HG03139 (cell line): ENCODE measurements around the gene RTL5.

ENCODE experiments used
- ATAC-seq: cut with Tn5 transposase; IDR thresholded peaks from one replicate; pipeline ENCODE4 v1.9.1; 2021; ENCODE audit not compliant: unreplicated experiment

Gene RTL5

DNA sequence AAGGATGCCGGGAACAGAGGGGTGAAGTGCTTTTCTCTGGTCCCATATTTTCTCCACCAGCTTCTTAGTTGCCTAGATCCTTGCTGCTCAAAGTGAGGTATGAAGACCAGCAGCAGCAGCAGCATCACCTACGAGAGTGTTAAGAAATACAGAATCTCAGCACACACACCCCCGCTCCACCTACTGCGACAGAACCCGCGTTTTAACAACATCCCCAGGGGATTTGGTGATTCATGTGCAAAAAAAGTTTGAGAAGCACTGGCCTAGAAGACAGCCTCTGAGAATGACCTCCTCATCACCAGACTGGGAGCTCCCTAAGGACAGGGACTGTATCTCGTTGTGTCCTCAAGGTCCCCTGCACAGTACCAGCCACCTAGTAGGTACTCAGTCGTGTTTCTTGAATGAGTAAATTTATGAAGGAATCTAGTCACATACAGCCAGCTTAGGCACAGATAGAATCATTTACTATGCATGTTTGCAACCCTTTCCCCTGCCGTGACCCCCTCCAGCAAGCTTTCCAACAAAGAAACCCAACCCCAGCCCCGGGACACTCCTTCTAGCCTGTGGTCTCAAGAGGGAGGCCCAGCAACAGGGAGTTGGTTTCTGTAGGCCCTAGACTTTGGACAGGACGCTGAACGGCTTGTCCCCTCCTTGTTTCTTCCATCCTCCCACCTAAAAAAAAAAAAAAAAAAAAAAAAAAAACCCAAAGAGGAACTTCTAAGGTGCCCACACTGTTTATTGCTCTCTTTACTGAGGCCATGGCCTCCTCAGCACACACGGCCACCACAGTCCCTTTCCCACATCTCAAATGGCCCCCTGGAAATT, 21.5 kb downstream of the RTL5 start:
- no peak for ATAC-seq

GRCh38 chrX:72108666-72109065, 23.0 kb downstream of the RTL5 start:
- ATAC-seq: no peak

DNA sequence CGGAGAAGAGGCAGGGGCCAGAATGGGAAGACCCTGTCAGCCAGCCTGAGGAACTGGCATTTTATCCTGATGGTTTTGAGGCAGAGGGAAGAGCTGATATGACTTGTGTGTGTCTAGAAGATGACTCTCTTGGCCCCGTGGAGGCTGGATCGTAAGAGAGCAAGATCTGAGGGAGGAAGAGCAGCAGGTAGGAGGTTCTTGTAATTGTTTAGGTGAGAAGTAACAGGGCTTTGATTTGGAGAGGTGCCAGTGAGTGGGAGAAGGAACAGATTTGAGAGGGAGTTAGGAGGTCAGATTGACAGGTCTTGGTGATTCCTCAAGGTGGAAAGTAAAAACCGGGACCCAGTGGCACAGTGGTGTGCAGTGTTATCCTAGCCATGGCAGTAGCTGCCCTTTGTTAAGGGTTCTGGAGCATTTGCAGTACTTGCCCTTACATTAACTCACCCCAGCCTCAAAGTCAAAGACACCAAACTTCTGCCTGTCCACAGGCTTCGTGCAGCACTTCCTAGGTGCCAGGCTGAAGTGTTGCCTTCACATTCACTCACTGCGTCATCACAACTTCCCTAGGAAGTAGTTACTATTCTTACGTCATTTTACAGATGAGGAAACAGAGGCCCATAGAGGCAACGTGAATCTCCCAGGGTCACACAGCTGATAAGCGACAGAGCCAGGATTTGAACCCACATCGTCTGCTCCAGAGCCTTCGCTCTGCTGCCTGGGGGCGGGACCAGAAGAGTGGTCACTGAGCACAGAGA, 23.7 kb downstream of the RTL5 start:
- ATAC-seq: no peak

GRCh38 chrX:72107320-72107719, 24.4 kb downstream of the RTL5 start:
- ATAC-seq: no peak

- no peak for ATAC-seq
These were observed 26.3 kb downstream of the RTL5 start for GRCh38 chrX:72105436-72105835.

- no peak for ATAC-seq
These were observed 29.0 kb downstream of the RTL5 start for GRCh38 chrX:72102760-72103159.

GRCh38 chrX:72102126-72102525, 29.6 kb downstream of the RTL5 start:
- ATAC-seq: no peak

DNA sequence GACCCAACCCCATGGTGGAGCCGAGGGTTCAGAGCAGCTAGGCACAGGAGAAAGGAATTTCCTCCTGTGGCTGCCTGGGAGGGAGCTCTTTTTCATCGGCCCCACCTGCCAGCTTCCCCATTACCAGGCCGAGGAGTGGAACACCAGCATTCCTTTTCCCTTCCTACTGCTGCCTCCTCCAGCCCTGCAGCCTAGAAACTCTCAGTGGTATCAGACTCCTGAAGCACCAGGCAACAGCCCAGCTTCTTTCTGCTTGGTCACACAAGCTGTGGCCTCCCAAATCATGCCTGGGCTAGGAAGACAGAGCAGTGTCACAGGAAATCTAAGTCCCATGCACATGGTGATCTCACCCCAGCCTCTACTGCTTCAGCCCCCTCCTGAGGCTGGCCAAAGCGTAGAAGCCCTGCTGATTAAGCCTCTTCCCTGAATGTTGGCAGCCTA, 30.1 kb downstream of the RTL5 start:
- no peak for ATAC-seq

GRCh38 chrX:72100824-72101351, 30.8 kb downstream of the RTL5 start:
- ATAC-seq: peak; percentile 62

DNA sequence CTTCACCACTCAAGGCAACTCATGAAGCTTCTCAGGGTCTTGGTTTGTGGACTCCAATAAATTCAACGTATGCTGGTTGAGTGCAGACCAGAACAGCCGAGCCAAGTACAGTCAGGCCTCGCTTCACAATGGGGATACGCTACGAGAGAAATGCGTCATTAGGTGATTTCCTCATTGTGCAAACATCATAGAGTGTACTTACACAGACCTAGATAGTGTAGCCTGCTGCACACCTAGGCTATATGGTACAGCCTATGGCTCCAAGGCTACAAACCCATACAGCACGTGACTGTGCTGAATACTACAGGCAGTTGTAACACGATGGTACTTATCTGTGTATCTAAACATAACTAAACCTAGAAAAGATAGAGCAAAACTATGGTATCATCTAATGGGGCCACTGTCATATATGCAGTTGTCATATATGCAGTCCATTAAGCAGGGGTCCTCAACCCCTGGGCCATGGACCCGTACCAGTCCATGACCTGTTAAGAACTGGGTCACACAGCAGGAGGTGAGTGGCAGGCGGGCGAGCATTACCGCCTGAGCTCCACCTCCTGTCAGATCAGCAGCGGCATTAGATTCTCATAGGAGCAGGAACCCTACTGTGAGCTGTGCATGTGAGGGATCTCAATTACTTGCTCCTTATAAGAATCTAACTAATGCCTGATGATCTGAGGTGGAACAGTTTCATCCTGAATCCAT, 31.5 kb downstream of the RTL5 start:
- ATAC-seq: no peak

GRCh38 chrX:72097098-72097497, 34.6 kb downstream of the RTL5 start:
- ATAC-seq: no peak

- ATAC-seq: no peak
These were observed 36.3 kb downstream of the RTL5 start for GRCh38 chrX:72095370-72095769.

GRCh38 chrX:72094894-72095293, 36.8 kb downstream of the RTL5 start:
- ATAC-seq: peak; percentile 84

DNA sequence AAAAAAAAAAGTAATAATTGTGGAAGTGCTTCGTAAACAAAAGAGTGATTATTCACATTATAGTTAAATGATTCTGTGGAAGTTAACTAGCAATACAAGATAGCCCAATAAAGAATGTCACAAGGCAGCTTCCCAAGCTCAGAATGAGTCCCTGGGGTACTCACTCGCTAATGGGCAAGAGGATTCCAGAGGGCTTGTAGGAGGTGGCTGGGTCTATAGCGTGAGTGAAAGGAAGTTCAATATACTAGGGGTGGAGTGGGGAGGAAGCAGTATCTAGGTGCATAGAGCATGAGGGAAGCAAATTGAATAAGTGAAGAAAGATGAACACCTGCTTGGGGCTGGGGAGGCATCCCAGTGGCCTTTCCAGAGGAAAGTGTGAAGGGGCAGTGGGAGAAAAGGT, 42.5 kb downstream of the RTL5 start:
- no peak for ATAC-seq

GRCh38 chrX:72088761-72089160, 43.0 kb downstream of the RTL5 start:
- ATAC-seq: no peak

DNA sequence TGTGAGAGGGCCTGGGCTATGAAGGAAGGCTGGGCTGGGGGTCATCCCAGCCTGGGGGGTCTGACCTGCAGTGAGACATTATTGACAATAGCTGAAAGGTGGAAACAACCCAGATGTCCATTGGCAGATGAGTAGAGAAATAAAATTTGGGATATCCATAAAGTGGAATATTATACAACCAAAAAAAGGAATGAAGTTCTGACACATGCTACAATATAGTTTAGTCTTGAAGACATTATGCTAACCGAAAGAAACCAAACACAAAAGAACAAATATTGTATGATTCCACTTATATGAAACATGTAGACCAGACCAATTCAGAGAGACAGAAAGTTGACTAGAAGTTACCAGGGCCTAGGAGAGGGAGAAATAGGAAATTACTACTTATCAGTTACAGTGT, 44.7 kb downstream of the RTL5 start:
- no peak for ATAC-seq

DNA sequence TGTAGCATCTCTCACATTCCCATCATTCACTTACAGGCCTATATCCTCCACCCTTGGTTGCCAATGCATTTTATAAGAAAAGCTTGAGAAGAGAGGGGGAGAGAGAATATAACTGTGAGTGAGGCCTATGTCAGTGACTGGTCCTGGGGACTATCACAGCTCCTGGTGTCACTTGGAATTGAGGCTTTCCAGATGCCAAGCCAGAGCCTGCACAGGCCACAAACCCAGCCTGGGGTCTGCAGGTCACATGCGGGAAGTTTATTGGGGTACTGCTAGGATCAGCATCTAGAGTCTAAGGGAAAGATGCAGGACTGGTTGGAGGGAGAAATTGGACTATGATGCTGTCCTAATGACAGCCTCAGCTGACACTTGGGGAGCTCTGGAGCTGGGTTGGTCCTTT, 47.6 kb downstream of the RTL5 start:
- no peak for ATAC-seq

DNA sequence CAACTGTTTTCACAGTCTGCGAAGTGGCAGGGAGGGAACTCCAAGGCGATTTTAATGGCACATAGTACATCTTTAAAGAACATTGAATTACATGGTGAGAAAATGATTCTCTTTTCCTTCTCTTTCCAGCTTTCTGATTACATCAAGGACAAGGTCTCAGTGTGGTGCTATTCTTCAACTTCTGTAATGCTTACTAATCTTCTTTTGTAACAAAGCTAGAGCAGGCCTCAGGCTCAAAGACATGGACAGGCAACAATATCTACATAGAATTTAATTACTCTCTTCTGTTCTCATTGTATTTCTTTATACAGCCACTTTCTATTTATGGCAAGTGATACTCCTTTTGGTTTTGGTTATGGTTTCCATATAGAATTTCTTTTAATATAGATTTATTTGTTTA, 48.4 kb downstream of the RTL5 start:
- ATAC-seq: no peak

GRCh38 chrX:72081605-72082320, 50.0 kb downstream of the RTL5 start:
- no peak for ATAC-seq

- no peak for ATAC-seq
These were observed 50.9 kb downstream of the RTL5 start for GRCh38 chrX:72080800-72081199.

DNA sequence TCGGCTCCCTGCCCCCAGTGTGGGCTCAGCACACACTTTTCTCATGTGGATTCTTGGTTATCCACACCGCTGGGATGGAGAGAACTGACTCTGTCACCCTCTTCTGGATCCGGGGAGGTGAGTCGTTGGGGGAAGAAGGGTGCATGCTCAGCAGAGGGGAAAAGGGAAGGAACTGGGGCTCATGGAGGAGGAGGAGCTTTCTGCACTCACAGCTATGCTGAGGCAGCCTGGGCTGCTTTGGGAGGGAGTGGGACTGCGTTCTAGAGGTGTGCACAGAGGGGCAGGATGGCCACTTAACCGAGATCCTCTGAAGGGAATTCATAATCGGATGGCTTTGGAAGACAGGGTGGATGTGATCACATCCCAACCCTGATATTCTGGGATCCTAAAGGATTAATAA, 51.6 kb downstream of the RTL5 start:
- no peak for ATAC-seq
